NCI-H446 treated with DMSO at 0.1 percent for 48 hours (cell line): ENCODE data around the gene MEGF11.
A peak's percentile ranks its signal among the peaks of the same experiment; 100 is the strongest.

Experiments used
- DNase-seq: peaks from one replicate; lab custom pipeline; 2025; lab: John Stamatoyannopoulos, UW

Gene MEGF11

GRCh38 chr15:66215811-66216210 lies 37.7 kb downstream of the MEGF11 start:
- no peak for DNase-seq

- DNase-seq: no peak
These were observed 39.3 kb downstream of the MEGF11 start for GRCh38 chr15:66214246-66214645.

GRCh38 chr15:66212563-66212921 lies 41.0 kb downstream of the MEGF11 start:
- DNase-seq: peak; percentile 89

- no peak for DNase-seq
These were observed 41.6 kb downstream of the MEGF11 start for GRCh38 chr15:66211670-66212562.

DNA sequence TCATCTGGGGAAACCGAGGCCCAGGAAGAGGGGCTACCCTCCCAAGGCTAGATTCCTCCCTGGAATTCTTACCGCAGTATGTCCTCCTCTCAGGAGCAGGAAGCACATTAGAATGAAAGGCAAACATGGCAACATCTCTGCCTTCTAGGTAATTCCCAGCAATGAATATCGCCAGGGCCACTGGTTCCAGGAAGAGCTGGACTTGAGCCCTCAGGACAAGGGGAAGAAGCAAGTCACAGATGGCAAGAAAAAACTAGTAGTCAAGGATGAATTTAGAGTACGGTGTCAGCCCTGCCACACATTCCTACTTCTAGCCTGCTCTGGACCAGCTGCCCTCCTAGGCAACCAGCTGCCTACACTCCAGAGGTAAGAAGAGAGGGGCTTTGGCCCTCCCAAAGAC lies 42.9 kb downstream of the MEGF11 start:
- no peak for DNase-seq

DNA sequence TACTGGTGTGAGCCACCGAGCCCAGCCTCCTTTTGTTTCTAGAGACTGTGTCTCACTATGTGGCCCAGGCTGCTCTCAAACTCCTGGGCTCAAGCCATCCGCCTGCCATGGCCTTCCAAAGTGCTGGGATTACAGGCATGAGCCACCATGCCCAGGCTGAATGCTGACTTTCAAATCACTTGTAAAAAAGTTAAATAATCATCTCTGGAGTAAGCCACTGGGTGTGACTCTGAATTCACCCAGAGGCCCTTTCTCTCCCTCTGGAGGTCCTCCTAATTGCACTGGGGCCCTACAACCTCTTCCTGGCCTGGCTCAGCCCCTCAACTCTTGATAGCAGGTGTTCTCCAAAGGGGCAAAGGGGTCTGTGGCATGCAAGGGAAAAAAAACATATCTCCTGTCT lies 54.8 kb downstream of the MEGF11 start:
- DNase-seq: no peak

DNA sequence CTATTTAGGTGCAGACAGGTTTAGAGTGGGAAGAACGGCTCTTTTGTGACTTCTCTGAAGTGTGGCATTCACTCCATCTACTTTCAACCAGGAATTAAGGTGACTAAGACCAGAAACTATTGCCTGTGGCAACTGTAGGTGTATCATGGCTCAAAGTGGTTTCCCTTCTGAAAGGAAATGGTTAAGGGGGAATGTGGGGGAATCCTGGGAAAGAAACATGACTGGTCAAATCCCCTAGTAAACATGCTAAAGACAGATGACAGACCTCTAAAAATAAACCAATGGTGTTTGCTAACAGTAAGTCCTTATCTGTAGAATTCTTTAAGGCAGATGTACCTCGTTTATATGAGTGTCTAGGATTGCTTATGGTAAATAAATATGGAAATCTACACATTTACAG lies 56.9 kb downstream of the MEGF11 start:
- DNase-seq: no peak

DNA sequence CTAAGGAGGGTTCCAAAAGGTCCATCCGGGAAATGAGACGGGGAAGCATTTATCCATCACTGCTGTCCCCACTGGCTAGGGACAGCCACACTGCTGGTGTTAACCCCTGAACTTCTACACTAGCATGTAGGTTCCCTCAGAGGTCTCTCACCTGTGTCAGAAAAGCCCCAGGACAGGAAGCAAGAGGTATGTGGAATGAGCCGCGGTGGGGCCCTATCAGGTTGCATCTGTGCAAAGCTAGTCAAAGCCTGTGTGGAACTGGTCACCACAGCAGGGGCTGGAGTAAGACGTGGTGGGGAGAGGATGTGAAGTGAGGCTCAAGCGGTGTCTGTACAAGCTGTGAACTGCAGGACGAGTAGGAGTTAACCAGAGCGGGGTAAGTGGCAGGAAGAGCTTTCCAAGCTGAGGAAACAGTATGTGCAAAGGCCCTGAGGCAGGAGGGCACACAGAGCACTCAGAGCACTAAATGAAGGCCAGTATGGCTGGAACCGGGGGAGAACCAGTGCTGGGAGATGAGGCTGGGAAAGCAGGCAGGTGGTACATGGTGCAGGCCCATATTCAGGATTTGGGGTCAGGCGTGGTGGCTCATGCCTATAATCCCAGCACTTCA lies 57.8 kb downstream of the MEGF11 start:
- no peak for DNase-seq

GRCh38 chr15:66193066-66193465 lies 60.5 kb downstream of the MEGF11 start:
- no peak for DNase-seq

DNA sequence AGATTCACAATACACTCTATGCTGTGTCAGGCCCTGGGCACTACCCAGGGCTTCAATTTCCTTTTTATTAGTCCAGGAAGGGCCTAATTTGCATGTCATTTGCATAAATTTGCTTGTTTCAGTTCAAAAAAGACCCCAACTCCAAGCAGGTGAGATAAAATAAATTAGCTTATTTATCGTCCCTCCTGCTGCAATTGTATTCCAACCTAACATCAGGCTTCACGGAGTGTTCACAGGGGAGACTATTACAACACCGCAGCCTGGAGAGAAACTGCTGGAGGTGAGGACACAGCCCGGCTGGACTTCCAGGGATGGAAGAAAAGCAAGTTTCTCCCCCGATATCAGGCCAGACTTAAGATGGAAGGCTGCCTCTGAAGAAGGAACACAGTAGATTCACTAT lies 62.8 kb downstream of the MEGF11 start:
- DNase-seq: no peak

DNA sequence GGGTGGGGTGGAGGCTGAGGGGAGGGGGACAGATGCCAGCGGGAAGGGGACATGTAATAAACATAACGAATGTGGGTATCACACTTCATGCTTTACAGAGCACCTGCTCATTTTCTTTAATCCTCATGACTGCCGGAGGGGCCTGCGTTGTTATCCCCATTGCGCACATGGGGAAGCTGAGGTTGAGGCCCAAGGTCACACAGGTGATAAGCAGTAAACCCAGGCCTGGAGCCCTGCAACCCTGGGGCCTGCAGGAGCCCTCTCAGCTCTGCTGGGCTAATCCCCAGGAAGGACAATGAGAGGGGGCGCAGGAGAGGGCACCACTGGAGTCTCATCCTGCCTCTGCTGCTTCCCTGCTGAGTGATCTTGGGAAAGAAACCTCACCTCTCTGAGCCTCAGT lies 64.3 kb downstream of the MEGF11 start:
- DNase-seq: no peak

DNA sequence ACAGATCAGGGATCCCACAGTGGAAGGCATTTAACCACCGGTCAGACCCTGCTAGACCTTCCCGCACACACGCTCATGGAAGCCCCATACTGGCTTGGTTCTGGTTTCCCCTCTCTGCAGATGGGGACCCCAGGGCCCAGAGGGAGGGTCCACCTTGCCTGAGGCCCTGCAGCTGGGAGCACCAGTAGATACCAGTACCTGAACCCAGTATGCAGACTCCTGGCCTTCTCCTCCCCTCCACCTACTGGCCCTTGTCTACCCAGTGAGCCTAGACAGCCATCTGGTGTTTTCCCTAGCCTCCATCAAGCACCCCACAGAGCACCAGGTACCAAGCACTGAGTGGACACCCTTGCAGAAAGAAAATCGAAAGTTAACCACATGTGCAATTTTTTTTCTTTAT lies 65.1 kb downstream of the MEGF11 start:
- peak; percentile 23 for DNase-seq

GRCh38 chr15:66187271-66187670 lies 66.3 kb downstream of the MEGF11 start:
- no peak for DNase-seq

GRCh38 chr15:66186049-66186825 lies 67.3 kb downstream of the MEGF11 start:
- no peak for DNase-seq

DNA sequence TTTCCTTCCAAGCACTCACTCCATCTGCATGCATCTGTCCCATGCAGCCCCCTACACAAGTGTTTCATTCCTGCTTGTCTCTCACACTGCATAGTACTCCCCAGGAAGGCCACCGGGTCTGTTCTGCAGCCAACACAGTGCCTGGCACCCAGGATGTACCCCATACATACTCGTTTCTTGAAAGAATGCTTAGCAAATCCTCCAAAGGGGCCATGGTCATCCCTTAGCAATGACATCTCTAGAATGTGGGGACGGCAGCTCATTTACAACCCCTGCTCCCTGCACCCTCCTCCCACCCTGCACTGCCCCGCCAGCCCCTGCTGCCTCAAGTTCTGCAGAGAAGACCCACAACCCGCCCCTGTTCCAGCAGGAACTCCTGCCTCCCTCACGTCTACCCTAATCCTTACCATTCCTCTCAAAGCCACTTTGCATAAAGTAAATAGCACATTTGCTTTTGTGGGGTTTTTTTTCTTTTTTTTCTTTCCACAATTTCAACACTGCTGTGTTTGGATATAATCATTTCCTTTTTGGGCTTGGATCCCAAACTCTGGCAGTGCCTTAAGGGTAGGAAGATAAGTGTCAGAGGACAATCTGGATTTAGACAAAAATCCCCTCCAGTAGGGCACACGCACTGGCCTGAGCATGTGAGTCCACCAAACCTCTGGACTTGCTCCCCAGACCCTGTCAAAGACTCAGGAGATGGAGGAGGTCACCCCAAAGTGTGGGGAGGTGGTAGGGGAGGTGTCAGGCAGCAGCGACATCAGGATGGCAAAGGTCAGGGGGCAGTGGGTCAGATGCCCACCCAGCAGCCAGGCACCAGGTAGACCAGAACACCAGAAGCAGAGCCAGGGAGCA lies 68.4 kb downstream of the MEGF11 start:
- no peak for DNase-seq

DNA sequence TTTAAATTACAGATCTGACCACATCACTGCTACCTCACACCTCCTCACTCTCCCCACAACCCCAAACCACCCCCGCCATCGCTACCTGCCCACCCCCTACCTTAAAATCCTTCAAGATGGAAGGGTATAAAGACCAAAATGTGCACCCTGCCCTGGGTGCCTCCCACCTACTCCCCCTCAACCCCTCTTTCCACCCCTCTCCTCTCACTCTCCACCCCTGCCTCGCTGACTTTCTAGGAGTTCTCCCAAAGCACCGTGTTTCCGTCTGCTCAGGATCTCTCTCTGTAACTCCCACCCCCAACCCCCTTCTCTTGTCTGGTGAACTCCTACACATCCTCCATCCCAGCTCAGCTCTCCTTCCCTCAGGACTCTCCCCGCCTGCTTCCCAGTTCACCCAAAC lies 69.1 kb downstream of the MEGF11 start:
- no peak for DNase-seq

DNA sequence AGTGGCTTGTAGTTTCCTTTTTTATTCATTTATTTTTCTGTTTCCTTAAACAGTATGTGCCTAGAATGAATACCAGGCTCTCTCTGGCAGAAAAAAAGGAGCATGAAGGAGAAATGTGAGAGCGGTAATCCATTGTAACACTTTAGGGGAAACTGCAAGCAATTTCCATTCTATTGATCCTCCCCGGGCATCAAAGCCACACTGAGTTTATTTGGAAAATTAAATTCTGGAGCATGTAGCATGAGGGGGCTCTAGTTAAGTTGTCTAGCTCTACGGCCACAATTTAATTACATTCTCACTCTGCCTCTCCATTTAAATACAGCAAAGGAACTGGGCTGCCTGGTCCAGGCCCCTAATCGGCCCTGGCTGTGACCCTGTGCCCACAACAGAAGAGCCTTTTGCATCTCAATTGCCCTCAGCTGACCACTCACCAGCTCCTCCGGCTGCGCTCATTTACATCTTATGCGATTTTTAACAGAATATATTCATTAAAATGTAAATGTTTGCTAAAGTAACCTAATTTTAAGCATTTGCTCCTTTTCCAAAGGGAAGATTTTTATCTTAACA lies 72.9 kb downstream of the MEGF11 start:
- DNase-seq: no peak

DNA sequence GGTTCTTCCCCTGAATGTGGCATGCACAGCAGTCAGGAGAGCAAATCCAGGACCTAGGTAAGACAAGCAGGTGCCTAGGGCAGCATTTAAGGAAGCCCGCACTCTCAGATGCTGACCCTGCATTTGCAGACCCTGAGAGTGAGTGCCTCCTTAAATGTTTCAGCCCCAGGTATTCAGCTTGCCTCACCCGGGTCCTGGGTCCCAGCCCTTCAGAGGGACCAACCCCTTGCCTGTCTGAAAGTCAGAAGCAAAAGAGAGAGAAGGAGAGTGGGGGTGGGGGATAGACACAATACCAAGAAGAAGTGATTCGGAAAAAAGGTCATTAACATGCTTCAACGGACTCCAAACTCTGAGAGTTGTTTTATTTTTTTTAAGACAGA lies 75.0 kb downstream of the MEGF11 start:
- DNase-seq: no peak

DNA sequence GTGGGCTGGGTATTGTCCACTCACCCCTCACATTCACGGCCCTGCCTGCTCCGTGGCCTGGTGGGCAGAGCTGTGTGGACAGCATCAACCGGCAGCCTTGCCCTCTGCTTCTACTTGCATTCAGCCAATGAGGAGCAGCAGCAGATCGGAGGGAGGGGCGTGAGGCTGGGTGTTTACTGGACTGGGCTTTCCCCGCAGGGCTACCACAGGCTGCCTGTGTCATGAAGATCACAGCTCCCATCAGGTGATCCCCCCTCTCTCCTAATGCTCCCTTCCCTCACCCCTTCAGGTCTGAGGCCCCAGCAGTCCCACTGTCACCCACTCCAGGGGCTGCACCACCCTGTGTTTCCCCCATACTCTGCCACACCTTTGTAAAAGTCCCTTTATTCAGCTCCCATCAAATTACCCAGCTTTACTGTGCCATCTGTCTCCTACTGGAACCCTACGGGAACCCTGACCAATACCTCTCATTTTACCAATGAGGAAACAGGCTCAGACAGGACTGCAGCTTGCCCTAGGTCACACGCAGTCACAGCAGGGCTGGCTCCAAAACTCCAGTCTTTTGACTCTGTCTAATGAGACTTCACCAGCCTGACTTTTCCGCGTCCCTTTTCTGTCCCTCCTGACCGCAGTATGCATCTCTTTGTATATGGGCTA lies 81.1 kb downstream of the MEGF11 start:
- no peak for DNase-seq

DNA sequence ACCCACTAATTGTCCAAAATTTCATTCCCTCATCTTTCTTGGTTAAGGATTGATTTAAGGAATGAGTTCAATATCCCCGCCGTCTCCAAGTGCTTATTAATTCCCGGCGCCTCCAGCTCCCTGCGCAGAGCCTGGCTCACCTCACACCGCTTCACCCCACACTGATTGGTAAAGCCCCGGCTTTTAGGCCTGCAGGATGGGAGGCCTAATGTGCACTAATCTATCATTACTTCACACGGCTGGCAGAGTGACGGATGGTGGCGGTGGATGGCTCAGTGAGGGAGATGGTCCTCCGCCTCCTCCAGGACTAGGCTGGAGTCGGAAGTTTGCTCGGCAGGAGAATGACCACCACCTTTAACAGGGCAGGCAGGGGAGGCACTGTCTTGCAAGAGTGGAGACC lies 81.7 kb downstream of the MEGF11 start:
- no peak for DNase-seq

DNA sequence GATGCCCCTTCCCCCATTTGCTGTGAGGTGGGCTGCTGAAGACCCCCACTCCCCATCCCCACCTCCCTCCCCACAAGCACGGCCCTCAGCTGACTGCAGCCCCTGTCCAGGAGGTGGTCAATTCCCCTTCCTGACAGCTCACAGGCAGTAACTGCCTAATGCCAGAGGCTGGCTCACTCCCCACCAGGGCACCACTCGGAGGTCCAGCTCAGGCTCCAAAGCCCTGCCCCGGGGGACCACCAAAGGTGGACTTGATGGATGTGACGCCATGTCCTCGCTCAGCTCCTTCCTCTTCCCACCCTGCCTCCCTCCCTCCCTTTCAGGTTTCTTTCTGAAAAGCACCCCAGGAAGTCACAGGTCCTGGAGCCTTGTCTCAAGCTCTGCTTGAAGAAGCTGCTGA lies 82.8 kb downstream of the MEGF11 start:
- DNase-seq: no peak
